SK-N-SH (cell line): ENCODE measurements around the gene PSMD13. TPM values are rescaled to one million over a fixed set of nuclear protein-coding genes. Genes with fewer than 3 reads are reported as not detected.

Experiments
- CTCF ChIA-PET: fragments of 300-600, 350-600 bp; formaldehyde crosslinking; extraction: SDS; loops from one replicate; lab custom pipeline; 2021; lab: Yijun Ruan, JAX
- POLR2A ChIA-PET: fragments of 350-600 bp; sonication (Branson Sonifier 250); formaldehyde crosslinking; extraction: SDS; loops from one replicate; lab custom pipeline; 2020; ENCODE audit warnings: antibody characterized with exemption, inconsistent platforms; lab: Yijun Ruan, JAX
- DNase-seq: peaks from one replicate; pipeline ENCODE4 v3.0.0; 2012
- H2AFZ ChIP-seq: fragments of 200-600 bp; sonication (generic); 2 replicates; pipeline ENCODE4 v1.8.1; 2016; ENCODE audit warnings: antibody characterized with exemption, mild to moderate bottlenecking, low read depth
- H3F3A ChIP-seq: fragments of 200-600 bp; sonication (generic); replicated peaks from 2 replicates; pipeline ENCODE3; 2016; ENCODE audit warnings: antibody characterized with exemption, mild to moderate bottlenecking; ENCODE audit not compliant: insufficient read depth
- H3K27ac ChIP-seq, 2 experiments: fragments of 200-500 bp in 1 of 2; fragments of 200-600 bp in 1 of 2; sonication (Bioruptor generic) in 1 of 2; sonication (generic), shearing (Covaris generic) in 1 of 2; 2 replicates each; pipeline versions ENCODE4 v1.5.1 to v1.6.1; 2014 to 2016; ENCODE audit warnings: low read depth in 2 of 2, inconsistent platforms in 1 of 2, low read length in 1 of 2, mild to moderate bottlenecking in 1 of 2, mixed read lengths in 1 of 2
- H3K27me3 ChIP-seq: fragments of 200-600 bp; sonication (generic), shearing (Covaris generic); 2 replicates; pipeline ENCODE4 v1.6.1; 2016; ENCODE audit warnings: mixed run types; ENCODE audit not compliant: insufficient read depth
- H3K36me3 ChIP-seq, 2 experiments: fragments of 200-500 bp in 1 of 2; fragments of 200-600 bp in 1 of 2; sonication (Bioruptor generic) in 1 of 2; sonication (generic) in 1 of 2; replicated peaks in 1 of 2; 2 replicates each; pipeline versions ENCODE3 to v1.5.1; 2014 to 2016; ENCODE audit warnings: low read length in 1 of 2, mild to moderate bottlenecking in 1 of 2; ENCODE audit not compliant: insufficient read depth in 2 of 2, control insufficient read depth in 1 of 2
- H3K4me1 ChIP-seq, 2 experiments: fragments of 200-500 bp in 1 of 2; fragments of 200-600 bp in 1 of 2; sonication (Bioruptor generic) in 1 of 2; sonication (generic), shearing (Covaris generic) in 1 of 2; 2 replicates each; pipeline versions ENCODE4 v1.5.1 to v1.6.1; 2014 to 2016; ENCODE audit warnings: low read depth in 1 of 2, low read length in 1 of 2, mixed run types in 1 of 2; ENCODE audit not compliant: insufficient read depth in 2 of 2, control insufficient read depth in 1 of 2
- H3K4me2 ChIP-seq: fragments of 200-600 bp; sonication (generic), shearing (Covaris generic); 2 replicates; pipeline ENCODE4 v1.6.1; 2017; ENCODE audit warnings: mixed run types
- H3K4me3 ChIP-seq, 2 experiments: fragments of 200-500 bp in 1 of 2; fragments of 200-600 bp in 1 of 2; sonication (Bioruptor generic) in 1 of 2; sonication (generic), shearing (Covaris generic) in 1 of 2; 2 replicates each; pipeline versions ENCODE4 v1.5.1 to v1.8.1; 2014 to 2016; ENCODE audit warnings: low read depth in 2 of 2, inconsistent platforms in 1 of 2, low read length in 1 of 2, mild to moderate bottlenecking in 1 of 2, mixed read lengths in 1 of 2, moderate library complexity in 1 of 2
- H3K79me2 ChIP-seq: fragments of 200-600 bp; sonication (generic); 2 replicates; pipeline ENCODE4 v1.8.1; 2017; ENCODE audit warnings: mild to moderate bottlenecking; ENCODE audit not compliant: insufficient read depth
- H3K9ac ChIP-seq: fragments of 200-600 bp; sonication (generic); 2 replicates; pipeline ENCODE4 v1.6.1; 2017; ENCODE audit warnings: mixed run types
- H3K9me2 ChIP-seq: fragments of 200-600 bp; sonication (generic); 2 replicates; pipeline ENCODE4 v1.6.1; 2017; ENCODE audit warnings: mixed run types
- H3K9me3 ChIP-seq: fragments of 200-600 bp; sonication (generic); 2 replicates; pipeline ENCODE4 v1.6.1; 2017; ENCODE audit warnings: mixed run types, mild to moderate bottlenecking, moderate library complexity
- H4K20me1 ChIP-seq: fragments of 200-600 bp; sonication (generic); 2 replicates; pipeline ENCODE4 v1.6.1; 2017; ENCODE audit warnings: mild to moderate bottlenecking, mixed run types; ENCODE audit not compliant: insufficient read depth
- CHD2 ChIP-seq: fragments of 150-350 bp; IDR thresholded peaks from 2 replicates; pipeline ENCODE4 v1.6.1; 2018; ENCODE audit warnings: low read length; ENCODE audit not compliant: partially characterized antibody
- ELF1 ChIP-seq: IDR thresholded peaks from 2 replicates; pipeline ENCODE4 v1.4.0; 2012
- EP300 ChIP-seq, 2 experiments: IDR thresholded peaks; 2 replicates each; pipeline versions ENCODE4 v1.4.0 to v1.6.1; 2012; ENCODE audit warnings: borderline replicate concordance in 1 of 2, low read depth in 1 of 2, low read length in 1 of 2
- EZH2phosphoT487 ChIP-seq: fragments of 200-600 bp; sonication (generic); IDR thresholded peaks from 2 replicates; pipeline ENCODE4 v1.6.1; 2017; ENCODE audit warnings: low read depth, mixed run types, mild to moderate bottlenecking, antibody characterized with exemption, moderate library complexity, borderline replicate concordance
- FOXJ3 ChIP-seq: sonication (generic); formaldehyde crosslinking; IDR thresholded peaks from 2 replicates; pipeline ENCODE4 v1.5.1; 2020; ENCODE audit warnings: mild to moderate bottlenecking, missing genetic modification reagents
- GATA2 ChIP-seq: sonication (generic); formaldehyde crosslinking; IDR thresholded peaks from 2 replicates; pipeline ENCODE4 v1.5.0; 2020; ENCODE audit warnings: mild to moderate bottlenecking, missing genetic modification reagents
- JUND ChIP-seq: IDR thresholded peaks from 2 replicates; pipeline ENCODE4 v1.4.0; 2012
- MAX ChIP-seq: IDR thresholded peaks from 2 replicates; pipeline ENCODE4 v1.4.0; 2012; ENCODE audit warnings: low read depth
- MXI1 ChIP-seq: IDR thresholded peaks from 2 replicates; pipeline ENCODE4 v1.6.1; 2012; ENCODE audit warnings: mild to moderate bottlenecking, low read depth, low read length, improper control_type of control experiment
- NFIC ChIP-seq: IDR thresholded peaks from 2 replicates; pipeline ENCODE4 v1.4.0; 2012; ENCODE audit warnings: borderline replicate concordance
- POLR2AphosphoS5 ChIP-seq: IDR thresholded peaks from 2 replicates; pipeline ENCODE4 v1.6.1; 2012; ENCODE audit warnings: low read depth, low read length
- RFX5 ChIP-seq: IDR thresholded peaks from 2 replicates; pipeline ENCODE4 v1.6.1; 2012; ENCODE audit warnings: mild to moderate bottlenecking, improper control_type of control experiment, low read length
- TAF1 ChIP-seq: IDR thresholded peaks from 2 replicates; pipeline ENCODE4 v1.6.1; 2012; ENCODE audit warnings: low read depth, mild to moderate bottlenecking, low read length, moderate library complexity, borderline replicate concordance
- YY1 ChIP-seq: IDR thresholded peaks from 2 replicates; pipeline ENCODE4 v1.4.0; 2012; ENCODE audit warnings: low read depth, mild to moderate bottlenecking
- WGBS: methylation state at CpG from one replicate; pipeline ENCODE4 v1.1.6; 2017; ENCODE audit warnings: low lambda C conversion rate; 5-methylcytosine and 5-hydroxymethylcytosine counted together
- polyA plus RNA-seq, 3 experiments: library from polyadenylated mRNA; depleted of rRNA; stranded (reverse); fragments of >200 nt; gene quantifications; 2 replicates each; pipeline ENCODE4 v1.2.3, GENCODE V29; 2012
- TF ChIP-seq, protein P1 (sequence below): IDR thresholded peaks from 2 replicates; pipeline ENCODE4 v1.4.0; 2012; ENCODE audit warnings: low read depth, borderline replicate concordance
- TF ChIP-seq, protein P2 (sequence below): IDR thresholded peaks from 2 replicates; pipeline ENCODE4 v1.4.0; 2012; ENCODE audit warnings: low read depth, borderline replicate concordance

PSMD13 gene
- polyA plus RNA-seq, 1 of the 3 experiments (the other 2 are of a cell fraction): 196 TPM

- Histone ChIP-seq H3K4me2 (no peak overlapping the region), H2AFZ (no peak overlapping the region), H3K4me3 (no peak overlapping the region), H3K4me1 (no peaks in the 10 kb centered on the region), H3K9me3 (no peaks in the 10 kb centered on the region), H3K79me2 (no peaks in the 10 kb centered on the region; the same call in 1 of the 2 replicates), H3K27me3 (no peaks in the 10 kb centered on the region), H3F3A (peaks cover 17% of the 10 kb centered on the region), H4K20me1 (no peaks in the 10 kb centered on the region; the same call in 1 of the 2 replicates), H3K27ac (no peak overlapping the region; a peak in 1 of 4 replicates), H3K36me3 (peaks cover 45 to 74% of the 10 kb centered on the region in 2 experiments), H3K9me2 (no peaks in the 10 kb centered on the region), H3K9ac (no peak overlapping the region)
- TF ChIP-seq, protein P1, sequence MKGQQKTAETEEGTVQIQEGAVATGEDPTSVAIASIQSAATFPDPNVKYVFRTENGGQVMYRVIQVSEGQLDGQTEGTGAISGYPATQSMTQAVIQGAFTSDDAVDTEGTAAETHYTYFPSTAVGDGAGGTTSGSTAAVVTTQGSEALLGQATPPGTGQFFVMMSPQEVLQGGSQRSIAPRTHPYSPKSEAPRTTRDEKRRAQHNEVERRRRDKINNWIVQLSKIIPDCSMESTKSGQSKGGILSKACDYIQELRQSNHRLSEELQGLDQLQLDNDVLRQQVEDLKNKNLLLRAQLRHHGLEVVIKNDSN: no peak
- no peak for TF ChIP-seq POLR2AphosphoS5
- TF ChIP-seq GATA2: no peak
- TF ChIP-seq TAF1: no peak
- no peak for TF ChIP-seq JUND
- TF ChIP-seq YY1: no peak
- TF ChIP-seq EZH2phosphoT487: no peak
- TF ChIP-seq, protein P2, sequence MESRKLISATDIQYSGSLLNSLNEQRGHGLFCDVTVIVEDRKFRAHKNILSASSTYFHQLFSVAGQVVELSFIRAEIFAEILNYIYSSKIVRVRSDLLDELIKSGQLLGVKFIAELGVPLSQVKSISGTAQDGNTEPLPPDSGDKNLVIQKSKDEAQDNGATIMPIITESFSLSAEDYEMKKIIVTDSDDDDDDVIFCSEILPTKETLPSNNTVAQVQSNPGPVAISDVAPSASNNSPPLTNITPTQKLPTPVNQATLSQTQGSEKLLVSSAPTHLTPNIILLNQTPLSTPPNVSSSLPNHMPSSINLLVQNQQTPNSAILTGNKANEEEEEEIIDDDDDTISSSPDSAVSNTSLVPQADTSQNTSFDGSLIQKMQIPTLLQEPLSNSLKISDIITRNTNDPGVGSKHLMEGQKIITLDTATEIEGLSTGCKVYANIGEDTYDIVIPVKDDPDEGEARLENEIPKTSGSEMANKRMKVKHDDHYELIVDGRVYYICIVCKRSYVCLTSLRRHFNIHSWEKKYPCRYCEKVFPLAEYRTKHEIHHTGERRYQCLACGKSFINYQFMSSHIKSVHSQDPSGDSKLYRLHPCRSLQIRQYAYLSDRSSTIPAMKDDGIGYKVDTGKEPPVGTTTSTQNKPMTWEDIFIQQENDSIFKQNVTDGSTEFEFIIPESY: no peak
- no peak for TF ChIP-seq ELF1
- TF ChIP-seq MAX: no peak
- no peak for TF ChIP-seq NFIC
- TF ChIP-seq MXI1: no peak
- no peak for TF ChIP-seq EP300 (IDR thresholded peaks at IDR 0.05; ENCODE audit: borderline replicate concordance in 1 of 2, low read depth in 1 of 2, low read length in 1 of 2)
- no peak for TF ChIP-seq CHD2
- no peak for TF ChIP-seq RFX5
- no peak for TF ChIP-seq FOXJ3 (CRISPR knock-in tag)
- CTCF ChIA-PET: interaction anchor here (0.8 to 3.4 kb wide), 31 partner anchors 9 to 254 kb away, joined by 3 to 20 read pairs (median 6); partner anchors contain the start of genes IFITM2, NLRP6, PGGHG and PSMD13
- WGBS: 77% methylated on average over 5 of the region's 5 CpGs
- DNase-seq: no peak
- POLR2A ChIA-PET: no interaction called here
Measured at GRCh38 chr11:250274-250673, 13.5 kb downstream of the PSMD13 start.
